Fibroblast of lung (primary cell): ENCODE results near the gene CFAP20. TPM values are rescaled to one million over a fixed set of nuclear protein-coding genes. Genes with fewer than 3 reads are reported as not detected.
"Not testable (repeated sequence)": the region's sequence is repeated elsewhere in the genome, so short reads cannot be mapped to it uniquely, and the experiment has no call there.

Experiments
- DNase-seq, 2 donors: peaks; one replicate each; pipeline versions ENCODE4 v3.0.0 to v3.0.0-alpha.2; 2010; ENCODE audit warnings: low read depth in 2 of 2
- H2AFZ ChIP-seq: 2 replicates; pipeline ENCODE4 v1.5.1; 2012; ENCODE audit warnings: low read length, control low read depth, inconsistent platforms
- H3K27ac ChIP-seq: 2 replicates; pipeline ENCODE4 v1.5.1; 2011; ENCODE audit warnings: low read length, control low read depth; ENCODE audit not compliant: insufficient read depth
- H3K27me3 ChIP-seq: 2 replicates; pipeline ENCODE4 v1.5.1; 2011; ENCODE audit warnings: mild to moderate bottlenecking, low read length; ENCODE audit not compliant: control insufficient read depth, insufficient read depth
- H3K36me3 ChIP-seq: 2 replicates; pipeline ENCODE4 v1.5.1; 2011; ENCODE audit warnings: low read length; ENCODE audit not compliant: control insufficient read depth, insufficient read depth
- H3K4me1 ChIP-seq: 2 replicates; pipeline ENCODE4 v1.5.1; 2011; ENCODE audit warnings: low read length; ENCODE audit not compliant: control insufficient read depth, insufficient read depth; ENCODE audit errors: extremely low read depth
- H3K4me2 ChIP-seq: 2 replicates; pipeline ENCODE4 v1.5.1; 2011; ENCODE audit warnings: low read length, control low read depth; ENCODE audit not compliant: insufficient read depth; ENCODE audit errors: extremely low read depth
- H3K4me3 ChIP-seq, 4 experiments: fragments of 200-600 bp in 1 of 4; sonication (generic) in 1 of 4; replicated peaks in 1 of 4; 2 replicates each; pipeline ENCODE4 v1.5.1; 2011 to 2016; ENCODE audit warnings: low read length in 4 of 4, low read depth in 3 of 4, mild to moderate bottlenecking in 3 of 4, control low read depth in 2 of 4, inconsistent platforms in 1 of 4, mixed read lengths in 1 of 4; ENCODE audit not compliant: insufficient read depth in 1 of 4; ENCODE audit errors: control extremely low read depth in 1 of 4
- H3K79me2 ChIP-seq: 2 replicates; pipeline ENCODE4 v1.5.1; 2012; ENCODE audit warnings: mild to moderate bottlenecking, low read length, inconsistent platforms; ENCODE audit not compliant: control insufficient read depth, insufficient read depth
- H3K9ac ChIP-seq: 2 replicates; pipeline ENCODE4 v1.5.1; 2011; ENCODE audit warnings: mild to moderate bottlenecking, low read length, control low read depth; ENCODE audit not compliant: insufficient read depth
- H3K9me3 ChIP-seq: 2 replicates; pipeline ENCODE4 v1.5.1; 2012; ENCODE audit warnings: low read depth, low read length; ENCODE audit not compliant: control insufficient read depth, insufficient read depth
- H4K20me1 ChIP-seq: 2 replicates; pipeline ENCODE4 v1.5.1; 2011; ENCODE audit warnings: low read length; ENCODE audit not compliant: control insufficient read depth, insufficient read depth; ENCODE audit errors: extremely low read depth
- EZH2 ChIP-seq: IDR thresholded peaks from 2 replicates; pipeline ENCODE4 v1.5.1; 2012; ENCODE audit warnings: low read length, control low read depth, mild to moderate bottlenecking; ENCODE audit errors: missing control alignments
- polyA plus RNA-seq, 2 donors: library from polyadenylated mRNA; depleted of rRNA in 1 of 2; stranded (reverse) in 1 of 2; unstranded in 1 of 2; fragments of >200 nt; gene quantifications; 2 replicates each; pipeline ENCODE4 v1.2.1, GENCODE V29; 2011 to 2012; ENCODE audit warnings: missing spikeins in 1 of 2
- total RNA-seq: library from RNA; depleted of rRNA; stranded (reverse); fragments of >200 nt; gene quantifications from 2 replicates; pipeline ENCODE4 v1.2.1, GENCODE V29; 2014
- TF ChIP-seq, protein P1 (sequence below), 2 donors: IDR thresholded peaks in 1 of 2; conservative IDR thresholded peaks in 1 of 2; 1 replicate in 1 of 2; 2 replicates in 1 of 2; pipeline ENCODE4 v1.5.1; 2011 to 2012; ENCODE audit warnings: low read length in 2 of 2, control low read depth in 1 of 2, inconsistent platforms in 1 of 2, low read depth in 1 of 2, mild to moderate bottlenecking in 1 of 2

The CFAP20 gene
- total and polyA plus RNA-seq, 2 donors (not counting 1 experiment from before 2014, with no cell fraction given) = 29.2 to 30.2 TPM

DNA sequence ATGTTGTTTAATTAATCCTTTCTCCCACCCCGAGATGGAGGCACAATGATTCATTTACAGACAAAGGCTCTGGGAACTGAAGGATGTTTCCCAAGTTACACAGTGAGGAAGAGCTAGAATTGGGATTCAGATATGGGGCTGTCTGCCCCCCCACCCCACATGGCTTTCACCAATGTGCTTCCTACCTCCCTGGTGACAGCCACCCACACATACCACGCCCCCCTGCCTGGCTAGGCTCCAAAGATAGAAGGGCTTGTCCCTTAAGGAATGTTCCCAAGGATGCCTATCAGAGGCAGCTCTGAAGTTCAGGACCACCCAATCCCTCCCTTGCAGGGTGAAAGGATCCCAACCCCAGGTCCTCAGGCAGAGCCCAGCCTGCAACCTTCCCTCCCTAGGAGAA, 32.9 kb downstream of the CFAP20 start:
- no peak overlapping the region for H3K9ac ChIP-seq
- H3K27me3 ChIP-seq = no peaks in the 10 kb centered on the region
- H3K36me3 ChIP-seq = no peaks in the 10 kb centered on the region
- H3K27ac ChIP-seq = no peak overlapping the region
- no peak for TF ChIP-seq EZH2
- TF ChIP-seq, protein P1, sequence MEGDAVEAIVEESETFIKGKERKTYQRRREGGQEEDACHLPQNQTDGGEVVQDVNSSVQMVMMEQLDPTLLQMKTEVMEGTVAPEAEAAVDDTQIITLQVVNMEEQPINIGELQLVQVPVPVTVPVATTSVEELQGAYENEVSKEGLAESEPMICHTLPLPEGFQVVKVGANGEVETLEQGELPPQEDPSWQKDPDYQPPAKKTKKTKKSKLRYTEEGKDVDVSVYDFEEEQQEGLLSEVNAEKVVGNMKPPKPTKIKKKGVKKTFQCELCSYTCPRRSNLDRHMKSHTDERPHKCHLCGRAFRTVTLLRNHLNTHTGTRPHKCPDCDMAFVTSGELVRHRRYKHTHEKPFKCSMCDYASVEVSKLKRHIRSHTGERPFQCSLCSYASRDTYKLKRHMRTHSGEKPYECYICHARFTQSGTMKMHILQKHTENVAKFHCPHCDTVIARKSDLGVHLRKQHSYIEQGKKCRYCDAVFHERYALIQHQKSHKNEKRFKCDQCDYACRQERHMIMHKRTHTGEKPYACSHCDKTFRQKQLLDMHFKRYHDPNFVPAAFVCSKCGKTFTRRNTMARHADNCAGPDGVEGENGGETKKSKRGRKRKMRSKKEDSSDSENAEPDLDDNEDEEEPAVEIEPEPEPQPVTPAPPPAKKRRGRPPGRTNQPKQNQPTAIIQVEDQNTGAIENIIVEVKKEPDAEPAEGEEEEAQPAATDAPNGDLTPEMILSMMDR (conservative IDR thresholded peaks at IDR 0.05 in 1 of 2, IDR thresholded peaks at IDR 0.05 in 1 of 2; ENCODE audit: low read depth in 1 of 2, low read length in 2 of 2) = no peak
- H3K4me3 ChIP-seq = no peak overlapping the region
- DNase-seq = no peak
- H3K4me2 ChIP-seq = no peak overlapping the region
- H4K20me1 ChIP-seq = no peaks in the 10 kb centered on the region
- H3K4me1 ChIP-seq = no peaks in the 10 kb centered on the region
- H3K79me2 ChIP-seq = no peaks in the 10 kb centered on the region
- no peak overlapping the region for H2AFZ ChIP-seq
- no peaks in the 10 kb centered on the region for H3K9me3 ChIP-seq

DNA sequence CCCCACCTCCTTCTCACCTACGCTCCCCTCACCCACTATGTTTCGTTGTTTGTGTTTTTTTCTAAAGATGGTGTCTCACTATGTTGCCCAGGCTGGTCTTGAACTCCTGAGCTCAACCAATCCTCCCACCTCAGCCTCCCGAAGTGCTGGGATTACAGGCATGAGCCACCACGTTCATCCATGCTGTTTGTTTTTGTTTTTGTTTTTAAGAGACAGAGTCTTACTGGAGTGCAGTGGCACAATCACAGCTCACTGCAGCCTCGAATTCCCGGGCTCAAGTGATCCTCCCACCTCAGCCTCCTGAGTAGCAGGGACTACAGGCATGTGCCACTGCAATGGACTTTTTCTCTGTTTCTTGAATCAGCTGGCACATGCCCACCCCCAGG, 33.6 kb downstream of the CFAP20 start:
- not testable (repeated sequence) for H3K4me1 ChIP-seq, H3K4me2 ChIP-seq, H3K27ac ChIP-seq, H3K36me3 ChIP-seq, H2AFZ ChIP-seq, H4K20me1 ChIP-seq, H3K9ac ChIP-seq, H3K79me2 ChIP-seq, H3K9me3 ChIP-seq, H3K27me3 ChIP-seq, DNase-seq, H3K4me3 ChIP-seq

DNA sequence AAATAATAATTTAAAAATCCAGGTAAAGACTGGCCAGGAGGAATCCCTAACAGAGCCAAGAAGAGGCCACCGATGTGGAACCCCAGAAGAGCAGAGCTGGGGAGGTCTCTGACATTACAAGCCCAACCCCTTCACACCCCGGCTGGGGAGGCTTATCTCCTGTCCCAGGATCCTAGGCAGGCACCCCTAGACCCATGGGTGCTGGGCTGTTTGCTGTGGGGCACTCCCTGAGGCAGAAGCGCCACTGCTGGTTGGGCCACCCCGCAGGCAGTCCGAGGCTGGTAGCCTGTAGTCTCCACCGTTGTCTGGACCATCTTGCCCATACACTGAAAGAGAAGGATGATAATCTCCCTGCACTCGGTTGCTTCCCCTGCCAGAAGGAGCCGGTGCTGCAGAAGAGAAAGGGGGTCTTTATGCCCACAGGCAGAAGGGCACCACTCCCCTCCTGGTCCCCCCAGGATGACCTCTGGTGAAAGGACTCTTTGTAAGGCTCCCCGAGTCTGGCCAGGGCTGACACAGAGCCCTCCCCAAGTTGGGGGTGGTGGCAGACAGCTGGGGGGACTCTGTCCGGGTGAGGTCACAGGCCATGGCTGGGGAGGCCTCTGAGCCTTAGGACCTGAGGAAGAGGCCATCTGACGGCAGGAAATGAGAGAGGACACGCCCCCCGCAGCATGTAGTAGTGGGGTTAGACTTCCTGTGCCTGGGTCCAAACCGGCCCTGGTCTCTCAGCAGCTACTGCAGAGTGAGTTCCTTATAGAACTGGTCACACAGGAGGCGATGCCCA, 34.2 kb downstream of the CFAP20 start:
- no peak overlapping the region for H3K4me2 ChIP-seq
- no peaks in the 10 kb centered on the region for H3K79me2 ChIP-seq
- TF ChIP-seq, protein P1 (conservative IDR thresholded peaks at IDR 0.05 in 1 of 2, IDR thresholded peaks at IDR 0.05 in 1 of 2; ENCODE audit: low read depth in 1 of 2, low read length in 2 of 2) = no peak
- no peak for TF ChIP-seq EZH2

More for the DNA sequence above, 34.2 kb downstream of the CFAP20 start:
- no peaks in the 10 kb centered on the region for H3K27me3 ChIP-seq
- H2AFZ ChIP-seq = no peak overlapping the region
- H3K4me1 ChIP-seq = no peaks in the 10 kb centered on the region
- H3K9me3 ChIP-seq = no peaks in the 10 kb centered on the region
- H3K36me3 ChIP-seq = no peaks in the 10 kb centered on the region
- no peak overlapping the region for H3K27ac ChIP-seq
- H3K4me3 ChIP-seq = no peak overlapping the region
- H3K9ac ChIP-seq = no peak overlapping the region
- no peak for DNase-seq
- no peaks in the 10 kb centered on the region for H4K20me1 ChIP-seq
